SIG-M5 (cell line): ENCODE results near the gene ELMO1.

Source experiments
- DNase-seq: peaks from one replicate; lab custom pipeline; 2025; lab: John Stamatoyannopoulos, UW

ELMO1 gene

GRCh38 chr7:36875794-36876193, 572.9 kb downstream of the ELMO1 start:
- DNase-seq: no peak

- no peak for DNase-seq
Observed at GRCh38 chr7:36874041-36874440, 574.6 kb downstream of the ELMO1 start.

DNA sequence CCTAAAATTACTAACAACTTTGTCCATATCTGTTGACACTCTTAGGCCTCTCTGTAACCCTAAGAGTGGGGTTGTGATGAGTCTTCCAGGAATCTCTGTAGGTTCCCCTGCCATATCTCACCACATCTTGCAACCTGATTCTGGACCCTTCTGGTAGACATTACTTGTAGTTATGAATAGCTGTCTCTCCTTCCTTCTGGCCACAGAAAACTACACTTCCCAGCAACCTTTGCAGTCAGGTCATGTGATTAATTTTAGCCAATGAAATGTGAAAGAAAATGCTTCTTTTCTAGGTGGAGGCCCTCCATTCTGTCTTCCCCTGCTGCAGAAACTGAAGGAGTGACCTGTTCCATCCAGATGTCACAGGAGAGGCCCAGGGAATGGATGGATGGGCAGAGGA, 576.8 kb downstream of the ELMO1 start:
- no peak for DNase-seq

- no peak for DNase-seq
Observed at GRCh38 chr7:36871355-36871738, 577.3 kb downstream of the ELMO1 start.

DNA sequence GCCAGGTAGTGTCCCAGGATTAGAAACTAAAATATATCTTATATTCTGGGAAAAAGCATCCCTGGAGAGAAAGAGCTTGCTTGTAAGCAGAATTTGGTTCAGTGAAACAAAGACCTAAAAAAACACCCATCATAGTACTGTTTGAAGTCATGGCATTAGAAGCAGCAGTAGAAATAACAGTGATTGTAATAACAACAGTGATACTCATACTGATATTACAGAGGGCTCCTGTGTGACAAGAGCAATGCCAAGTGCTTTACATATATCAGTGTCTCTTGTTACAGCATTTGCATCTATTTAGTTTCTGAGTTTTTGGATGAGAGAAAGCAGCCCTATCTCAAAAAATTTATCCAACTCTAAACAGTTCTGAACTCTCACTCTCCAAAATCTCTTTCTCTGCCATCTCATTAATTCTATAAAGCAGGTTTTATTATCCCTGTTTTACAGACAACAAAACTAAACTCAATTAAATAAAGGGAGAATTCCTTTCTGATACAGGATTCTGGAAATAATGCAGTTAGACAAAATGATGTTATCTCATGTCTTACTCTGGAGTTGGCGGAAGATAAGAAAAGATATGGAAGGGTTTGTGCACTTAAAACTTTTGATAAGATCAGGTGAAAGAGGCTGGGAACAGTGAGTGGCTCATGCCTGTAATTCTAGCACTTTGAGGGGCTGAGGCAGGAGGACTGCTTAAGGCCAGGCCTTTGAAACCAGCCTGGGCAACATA, 577.9 kb downstream of the ELMO1 start:
- no peak for DNase-seq

- DNase-seq: no peak
Observed at GRCh38 chr7:36868727-36869411, 579.8 kb downstream of the ELMO1 start.

GRCh38 chr7:36865019-36865418, 583.6 kb downstream of the ELMO1 start:
- DNase-seq: no peak

- DNase-seq: no peak
Observed at GRCh38 chr7:36863901-36864701, 584.6 kb downstream of the ELMO1 start.

- no peak for DNase-seq
Observed at GRCh38 chr7:36862771-36863261, 585.8 kb downstream of the ELMO1 start.

DNA sequence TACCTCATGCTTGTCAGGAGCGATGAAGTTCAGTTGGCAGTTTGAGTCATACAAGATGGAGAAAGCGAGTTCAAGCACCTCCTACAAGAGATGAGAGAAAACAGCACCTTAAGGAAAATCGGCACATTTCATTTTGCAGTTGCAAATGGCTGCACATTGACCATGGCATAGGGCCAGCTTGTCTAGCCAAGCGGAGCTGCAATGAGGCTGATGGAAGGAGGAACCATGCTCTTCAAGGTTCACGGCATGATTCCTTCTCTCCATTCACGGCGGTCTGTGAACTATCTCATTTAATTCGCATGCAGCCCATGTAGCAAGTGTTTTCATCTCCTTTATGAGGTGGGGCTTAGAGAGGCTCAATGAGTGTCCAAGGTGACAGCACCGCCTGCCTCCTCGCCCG, 587.0 kb downstream of the ELMO1 start:
- DNase-seq: no peak

DNA sequence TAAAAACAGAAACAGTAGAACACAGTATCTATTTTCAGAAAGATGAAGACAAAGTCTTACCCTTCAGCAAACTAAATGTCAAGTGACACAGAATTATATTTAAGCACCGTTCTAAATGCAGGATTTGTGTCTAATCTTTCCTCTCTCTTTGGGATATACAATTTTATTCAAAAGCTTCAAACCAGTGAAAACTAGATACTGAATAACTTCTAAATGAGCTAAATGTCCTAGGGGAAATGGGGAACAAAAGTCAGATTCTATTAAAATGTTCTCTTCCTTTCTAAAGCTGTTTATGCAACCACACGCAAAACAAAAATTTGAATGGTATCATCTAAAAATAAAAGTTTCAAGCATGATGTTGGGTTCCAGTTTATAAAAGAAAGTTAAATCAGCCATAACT, 588.0 kb downstream of the ELMO1 start:
- no peak for DNase-seq

- DNase-seq: no peak
Observed at GRCh38 chr7:36855330-36855729, 593.3 kb downstream of the ELMO1 start.

DNA sequence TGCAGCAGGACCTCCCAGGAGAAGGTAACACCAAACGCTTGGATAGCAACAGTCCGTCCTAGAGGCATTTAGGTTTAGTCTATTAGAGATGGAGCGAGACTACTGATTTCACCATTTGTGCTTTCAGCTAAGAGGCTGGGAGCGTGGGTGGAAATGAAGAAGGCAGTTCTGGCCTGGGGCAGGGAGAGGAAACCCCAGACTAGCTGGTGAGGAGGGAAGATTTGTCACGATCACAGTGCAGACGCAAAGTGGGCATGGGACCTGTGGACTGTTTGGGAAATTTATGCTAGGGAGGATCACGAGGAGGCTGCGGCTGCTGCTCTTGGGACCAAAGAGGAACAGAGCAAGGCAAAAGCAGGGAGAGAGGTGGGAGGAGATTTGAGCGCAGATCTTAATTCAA, 594.0 kb downstream of the ELMO1 start:
- no peak for DNase-seq

DNA sequence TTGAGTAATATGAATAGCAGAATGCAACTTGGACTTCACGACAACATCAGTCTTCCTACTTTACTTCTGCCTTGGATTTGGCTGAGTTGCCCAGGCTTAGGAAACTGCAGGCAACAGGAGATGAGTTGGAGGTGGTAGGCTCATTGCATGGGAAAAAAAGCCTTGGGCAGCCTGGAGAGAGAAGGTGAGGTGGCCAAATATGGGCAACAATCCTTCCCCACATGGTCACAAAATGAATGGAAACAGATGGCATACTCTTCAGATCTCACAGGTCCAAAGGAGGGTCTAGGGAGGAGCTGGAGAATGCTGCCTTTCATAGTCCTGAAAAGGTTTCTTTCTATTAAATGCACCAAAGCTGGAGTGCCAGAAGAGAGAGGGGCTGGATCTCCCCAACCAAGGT, 595.7 kb downstream of the ELMO1 start:
- no peak for DNase-seq

DNA sequence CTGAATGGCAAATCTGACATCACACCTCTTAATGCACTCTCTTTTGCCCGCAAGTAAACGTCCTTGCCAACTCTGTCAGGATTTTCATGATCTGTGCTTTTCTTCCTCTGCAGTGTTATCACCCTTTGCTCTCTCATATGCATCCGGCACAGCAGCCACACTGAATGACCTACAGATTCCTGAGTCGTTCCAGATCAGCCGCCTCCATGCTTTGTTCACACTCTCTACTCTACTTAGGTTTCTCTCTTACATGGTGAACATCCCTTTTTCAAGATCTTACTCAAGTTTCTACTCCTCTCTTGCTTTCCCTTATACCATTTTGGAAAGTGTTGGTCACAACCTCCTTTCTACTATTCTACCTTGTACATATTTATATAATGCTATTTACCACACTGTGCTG, 596.6 kb downstream of the ELMO1 start:
- DNase-seq: no peak

GRCh38 chr7:36851382-36851781, 597.3 kb downstream of the ELMO1 start:
- no peak for DNase-seq

GRCh38 chr7:36847946-36848345, 600.7 kb downstream of the ELMO1 start:
- no peak for DNase-seq

- DNase-seq: no peak
Observed at GRCh38 chr7:36844374-36844773, 604.3 kb downstream of the ELMO1 start.

DNA sequence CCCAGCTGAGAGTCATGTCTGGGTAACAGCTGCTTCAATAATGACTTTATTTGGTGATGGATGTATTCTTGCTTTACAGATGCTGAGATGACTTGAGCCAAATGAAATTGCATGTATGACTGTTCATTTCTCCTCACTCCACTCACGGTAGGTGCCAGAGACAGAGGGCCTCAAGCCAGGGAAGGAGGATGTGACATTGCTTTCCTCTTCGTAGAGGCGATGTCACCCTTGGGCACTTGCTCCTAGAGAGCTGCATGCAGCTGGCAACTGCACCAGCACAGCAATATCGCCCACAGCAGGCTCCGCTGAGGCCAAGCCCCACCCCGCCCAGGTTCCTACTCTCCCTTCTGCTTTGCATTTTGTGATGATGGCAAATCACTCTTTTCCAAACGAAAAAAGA, 607.8 kb downstream of the ELMO1 start:
- DNase-seq: no peak

DNA sequence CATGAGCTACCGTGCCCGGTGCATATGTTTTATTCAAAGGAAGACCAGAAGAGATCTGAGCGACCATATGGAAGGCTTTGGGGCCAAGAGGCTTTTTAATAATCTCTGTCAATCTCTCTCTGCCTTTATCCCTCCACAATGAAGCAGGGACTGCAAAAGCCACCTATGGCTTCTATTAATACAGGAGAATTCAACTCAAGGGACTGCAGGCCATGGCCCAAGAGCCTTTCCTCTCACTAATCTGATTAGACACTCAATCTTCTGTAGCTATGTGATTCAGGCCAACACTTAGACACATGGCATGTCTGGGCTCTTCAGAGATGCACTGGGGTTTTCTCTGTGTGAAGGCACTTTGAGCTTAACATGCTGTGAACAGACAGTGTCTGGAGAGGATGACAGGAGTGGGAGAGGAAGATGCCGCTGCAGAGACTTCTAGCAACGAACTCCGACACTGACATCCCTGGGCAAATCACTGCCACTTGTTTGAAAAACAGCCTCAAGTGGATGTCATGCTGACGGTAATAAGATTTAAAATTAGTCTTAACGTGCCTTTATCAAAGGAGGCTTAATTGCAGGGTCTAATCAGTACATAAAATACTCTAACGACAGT, 609.9 kb downstream of the ELMO1 start:
- DNase-seq: no peak

- no peak for DNase-seq
Observed at GRCh38 chr7:36831049-36831448, 617.6 kb downstream of the ELMO1 start.
